ENCODE results near the gene ARL5A. TPM values are rescaled to one million over a fixed set of nuclear protein-coding genes. Genes with fewer than 3 reads are reported as not detected.

Gene ARL5A
- total RNA-seq, 6 donors from 2014 or later = 52.4 to 76.8 (median 54.9) TPM

GRCh38 chr2:151841047-151841424 lies 12.8 kb upstream of the ARL5A start:
- WGBS, 2 donors = 53 to 100% methylated on average over 2 of the region's 2 CpGs

DNA sequence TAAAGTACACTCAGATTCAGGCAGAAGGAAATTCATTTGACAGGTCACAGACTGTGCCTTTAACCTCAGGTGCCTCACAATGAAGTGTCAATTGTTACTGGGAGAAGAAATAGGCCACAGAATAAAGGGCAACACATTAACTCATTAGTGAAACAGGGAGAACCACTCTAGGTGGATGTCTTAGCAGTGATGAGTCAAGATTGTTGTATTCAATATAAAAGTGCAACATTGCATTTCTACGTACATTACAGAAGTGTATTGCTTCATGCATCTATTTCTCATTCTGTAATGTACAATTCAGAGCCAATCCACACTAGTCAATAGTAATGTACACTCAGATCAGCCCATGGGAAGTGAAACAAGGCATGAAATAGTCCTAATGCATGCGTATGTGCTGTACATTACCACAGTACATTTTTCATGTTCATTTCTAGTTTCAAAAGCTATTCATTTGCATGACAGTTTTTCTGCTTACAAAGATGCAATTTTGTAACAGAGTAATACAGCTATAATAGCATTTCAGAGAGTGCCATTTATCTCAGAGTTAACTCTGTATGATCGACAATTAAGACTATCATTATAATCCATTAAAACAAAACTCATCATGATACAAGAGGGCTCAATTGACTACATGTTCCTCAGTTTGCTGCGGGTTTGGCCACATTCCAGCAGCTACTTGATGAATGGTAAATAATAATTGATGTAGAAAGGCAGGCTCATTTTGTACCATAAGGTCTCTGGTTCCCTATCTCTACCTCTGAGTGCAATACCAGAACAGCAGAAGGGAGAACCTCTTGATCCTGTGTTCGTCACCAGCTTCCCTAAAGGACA lies 12.2 kb upstream of the ARL5A start:
- Histone ChIP-seq H3K27me3 (no peaks in the 10 kb centered on the region), H3K4me1 (peaks cover 0 to 11% (median 2%) of the 10 kb centered on the region in 4 donors), H3K27ac (no peak overlapping the region), H3K9me3 (no peaks in the 10 kb centered on the region), H3K36me3 (no peaks in the 10 kb centered on the region), H3K4me3 (no peak overlapping the region)
- peak in 1 of 2 donors; percentile 50 for ATAC-seq (ENCODE audit: low FRiP score in 2 of 2)
- 64 to 73% methylated on average over 5 of the region's 5 CpGs for WGBS, 2 donors
- no peak for DNase-seq
- TF ChIP-seq POLR2AphosphoS5 (IDR thresholded peaks at IDR 0.05) = no peak
- TF ChIP-seq POLR2A (IDR thresholded peaks at IDR 0.05) = no peak

More at GRCh38 chr2:151841047-151841424, 12.8 kb upstream of the ARL5A start:
- ATAC-seq (ENCODE audit: low FRiP score in 2 of 2) (peak in 1 of 2 donors; percentile 63), DNase-seq (peak in 1 of 2 donors; percentile 33)
- Histone ChIP-seq H3K4me3 (no peak overlapping the region), H3K27ac (no peak overlapping the region), H3K27me3 (no peaks in the 10 kb centered on the region), H3K36me3 (no peaks in the 10 kb centered on the region), H3K9me3 (no peaks in the 10 kb centered on the region), H3K4me1 (peaks cover 0 to 11% (median 2%) of the 10 kb centered on the region in 4 donors)
- TF ChIP-seq POLR2AphosphoS5 (IDR thresholded peaks at IDR 0.05) (no peak), EP300 (IDR thresholded peaks at IDR 0.05) (no peak), CTCF (IDR thresholded peaks at IDR 0.05) (no peak), POLR2A (IDR thresholded peaks at IDR 0.05) (no peak)

- no peak for DNase-seq
- Histone ChIP-seq H3K4me1 (peaks cover 0 to 4% (median 0%) of the 10 kb centered on the region in 4 donors), H3K9me3 (no peaks in the 10 kb centered on the region), H3K27me3 (no peaks in the 10 kb centered on the region), H3K27ac (no peak overlapping the region), H3K36me3 (no peaks in the 10 kb centered on the region), H3K4me3 (no peak overlapping the region)
- 74 to 83% methylated on average over 3 of the region's 3 CpGs for WGBS, 2 donors
- ATAC-seq (ENCODE audit: low FRiP score in 2 of 2) = no peak
- TF ChIP-seq POLR2AphosphoS5 (IDR thresholded peaks at IDR 0.05) (no peak), CTCF (IDR thresholded peaks at IDR 0.05) (no peak), EP300 (IDR thresholded peaks at IDR 0.05) (no peak), POLR2A (IDR thresholded peaks at IDR 0.05) (no peak)
Observed at GRCh38 chr2:151837926-151838325, 9.7 kb upstream of the ARL5A start.

- H3K4me1 ChIP-seq = peaks cover 0 to 3% (median 2%) of the 10 kb centered on the region in 4 donors
- no peak overlapping the region for H3K4me3 ChIP-seq
- no peak overlapping the region for H3K27ac ChIP-seq
- TF ChIP-seq EP300 (IDR thresholded peaks at IDR 0.05) = no peak
- no peak for TF ChIP-seq POLR2A (IDR thresholded peaks at IDR 0.05)
- no peak for TF ChIP-seq CTCF (IDR thresholded peaks at IDR 0.05)
- TF ChIP-seq POLR2AphosphoS5 (IDR thresholded peaks at IDR 0.05) = no peak
- H3K36me3 ChIP-seq = no peaks in the 10 kb centered on the region
- no peaks in the 10 kb centered on the region for H3K27me3 ChIP-seq
- H3K9me3 ChIP-seq = no peaks in the 10 kb centered on the region
- no peak for DNase-seq
- no peak for ATAC-seq (ENCODE audit: low FRiP score in 2 of 2)
- 67 to 77% methylated on average over 3 of the region's 3 CpGs for WGBS, 2 donors
Observed at GRCh38 chr2:151833984-151834383, 5.8 kb upstream of the ARL5A start.

DNA sequence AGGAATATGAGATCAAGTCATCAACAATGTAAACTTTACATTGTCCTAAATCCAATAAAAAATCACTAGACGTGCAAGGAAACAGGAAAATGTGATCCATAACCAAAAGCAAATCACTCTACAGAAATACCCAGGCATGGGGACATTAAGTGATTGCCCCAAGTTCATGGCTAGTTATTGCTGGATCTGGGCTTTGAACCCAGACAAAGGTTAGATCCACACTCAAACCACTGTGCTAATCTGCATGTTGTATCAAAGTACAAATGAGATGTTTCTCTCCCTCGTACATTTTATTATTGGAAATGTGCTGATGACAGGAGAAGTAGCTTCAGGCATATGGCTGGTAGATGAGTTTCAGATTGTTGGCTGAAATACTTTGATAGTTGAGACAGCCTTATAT lies 2.7 kb upstream of the ARL5A start:
- no peak for TF ChIP-seq POLR2A (IDR thresholded peaks at IDR 0.05)
- TF ChIP-seq CTCF (IDR thresholded peaks at IDR 0.05) = no peak
- TF ChIP-seq POLR2AphosphoS5 (IDR thresholded peaks at IDR 0.05) = no peak
- TF ChIP-seq EP300 (IDR thresholded peaks at IDR 0.05) = no peak
- H3K27me3 ChIP-seq = no peaks in the 10 kb centered on the region
- DNase-seq (no peak), ATAC-seq (ENCODE audit: low FRiP score in 2 of 2) (no peak)
- 93 to 95% methylated on average over 2 of the region's 2 CpGs for WGBS, 2 donors
- H3K36me3 ChIP-seq = no peaks in the 10 kb centered on the region
- no peak overlapping the region for H3K4me3 ChIP-seq
- no peak overlapping the region for H3K27ac ChIP-seq
- no peaks in the 10 kb centered on the region for H3K9me3 ChIP-seq
- peaks cover 6 to 22% (median 14%) of the 10 kb centered on the region in 4 donors for H3K4me1 ChIP-seq

Measured in upper lobe of left lung (tissue), 6 donors.